ENCODE data around the gene TBRG4.

DNA sequence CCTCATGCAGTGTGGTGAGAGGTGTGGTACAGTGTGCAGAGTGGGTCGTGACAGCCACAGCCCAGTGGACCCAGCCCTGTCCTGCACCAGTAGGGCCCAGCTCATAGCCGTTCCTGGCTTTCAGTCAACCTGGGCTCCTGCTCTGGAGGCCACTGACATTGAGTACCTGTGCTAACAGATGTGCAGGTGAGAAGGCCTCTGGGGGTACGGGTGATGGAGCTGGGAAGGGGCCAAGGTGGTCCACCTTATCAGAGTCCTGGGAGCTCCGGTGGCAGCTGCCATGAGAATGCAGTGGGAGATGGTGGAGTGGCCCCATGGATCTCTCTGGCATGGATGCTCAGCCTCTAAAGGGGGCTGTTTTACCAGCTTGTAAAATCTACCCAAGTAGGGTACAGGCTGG, 6.1 kb upstream of the TBRG4 start:
- TF ChIP-seq POLR2AphosphoS5 (IDR thresholded peaks at IDR 0.05; ENCODE audit: low read depth) (no peak), SPI1 (IDR thresholded peaks at IDR 0.05; ENCODE audit: borderline replicate concordance, low read depth) (no peak), GABPA (IDR thresholded peaks at IDR 0.05; ENCODE audit: low read depth) (no peak)
- TF ChIP-seq, protein P1, sequence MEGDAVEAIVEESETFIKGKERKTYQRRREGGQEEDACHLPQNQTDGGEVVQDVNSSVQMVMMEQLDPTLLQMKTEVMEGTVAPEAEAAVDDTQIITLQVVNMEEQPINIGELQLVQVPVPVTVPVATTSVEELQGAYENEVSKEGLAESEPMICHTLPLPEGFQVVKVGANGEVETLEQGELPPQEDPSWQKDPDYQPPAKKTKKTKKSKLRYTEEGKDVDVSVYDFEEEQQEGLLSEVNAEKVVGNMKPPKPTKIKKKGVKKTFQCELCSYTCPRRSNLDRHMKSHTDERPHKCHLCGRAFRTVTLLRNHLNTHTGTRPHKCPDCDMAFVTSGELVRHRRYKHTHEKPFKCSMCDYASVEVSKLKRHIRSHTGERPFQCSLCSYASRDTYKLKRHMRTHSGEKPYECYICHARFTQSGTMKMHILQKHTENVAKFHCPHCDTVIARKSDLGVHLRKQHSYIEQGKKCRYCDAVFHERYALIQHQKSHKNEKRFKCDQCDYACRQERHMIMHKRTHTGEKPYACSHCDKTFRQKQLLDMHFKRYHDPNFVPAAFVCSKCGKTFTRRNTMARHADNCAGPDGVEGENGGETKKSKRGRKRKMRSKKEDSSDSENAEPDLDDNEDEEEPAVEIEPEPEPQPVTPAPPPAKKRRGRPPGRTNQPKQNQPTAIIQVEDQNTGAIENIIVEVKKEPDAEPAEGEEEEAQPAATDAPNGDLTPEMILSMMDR (IDR thresholded peaks at IDR 0.05; ENCODE audit: insufficient read depth, low read length): no peak
- TF ChIP-seq, protein P2, sequence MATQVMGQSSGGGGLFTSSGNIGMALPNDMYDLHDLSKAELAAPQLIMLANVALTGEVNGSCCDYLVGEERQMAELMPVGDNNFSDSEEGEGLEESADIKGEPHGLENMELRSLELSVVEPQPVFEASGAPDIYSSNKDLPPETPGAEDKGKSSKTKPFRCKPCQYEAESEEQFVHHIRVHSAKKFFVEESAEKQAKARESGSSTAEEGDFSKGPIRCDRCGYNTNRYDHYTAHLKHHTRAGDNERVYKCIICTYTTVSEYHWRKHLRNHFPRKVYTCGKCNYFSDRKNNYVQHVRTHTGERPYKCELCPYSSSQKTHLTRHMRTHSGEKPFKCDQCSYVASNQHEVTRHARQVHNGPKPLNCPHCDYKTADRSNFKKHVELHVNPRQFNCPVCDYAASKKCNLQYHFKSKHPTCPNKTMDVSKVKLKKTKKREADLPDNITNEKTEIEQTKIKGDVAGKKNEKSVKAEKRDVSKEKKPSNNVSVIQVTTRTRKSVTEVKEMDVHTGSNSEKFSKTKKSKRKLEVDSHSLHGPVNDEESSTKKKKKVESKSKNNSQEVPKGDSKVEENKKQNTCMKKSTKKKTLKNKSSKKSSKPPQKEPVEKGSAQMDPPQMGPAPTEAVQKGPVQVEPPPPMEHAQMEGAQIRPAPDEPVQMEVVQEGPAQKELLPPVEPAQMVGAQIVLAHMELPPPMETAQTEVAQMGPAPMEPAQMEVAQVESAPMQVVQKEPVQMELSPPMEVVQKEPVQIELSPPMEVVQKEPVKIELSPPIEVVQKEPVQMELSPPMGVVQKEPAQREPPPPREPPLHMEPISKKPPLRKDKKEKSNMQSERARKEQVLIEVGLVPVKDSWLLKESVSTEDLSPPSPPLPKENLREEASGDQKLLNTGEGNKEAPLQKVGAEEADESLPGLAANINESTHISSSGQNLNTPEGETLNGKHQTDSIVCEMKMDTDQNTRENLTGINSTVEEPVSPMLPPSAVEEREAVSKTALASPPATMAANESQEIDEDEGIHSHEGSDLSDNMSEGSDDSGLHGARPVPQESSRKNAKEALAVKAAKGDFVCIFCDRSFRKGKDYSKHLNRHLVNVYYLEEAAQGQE (IDR thresholded peaks at IDR 0.05; ENCODE audit: insufficient replicate concordance, low read depth): no peak
